ENCODE results near the gene SLC28A3.

SLC28A3 gene

GRCh38 chr9:84254972-84255371, 85.6 kb downstream of the SLC28A3 start:
- TF ChIP-seq CTCF (IDR thresholded peaks at IDR 0.05), result no peak
- Mint-ChIP-seq H3K4me1 (no peaks in the 10 kb centered on the region), H3K27me3 (ENCODE audit: low read depth, poor library complexity) (peaks cover 8% of the 10 kb centered on the region), H3K27ac (no peak overlapping the region), H3K4me3 (no peak overlapping the region), H3K9me3 (no peaks in the 10 kb centered on the region), H3K36me3 (ENCODE audit: low read depth) (no peaks in the 10 kb centered on the region)
- no peak for DNase-seq

- DNase-seq, result no peak
- H3K4me1 Mint-ChIP-seq, result no peaks in the 10 kb centered on the region
- no peak overlapping the region for H3K4me3 Mint-ChIP-seq
- no peak overlapping the region for H3K27ac Mint-ChIP-seq
- TF ChIP-seq CTCF (IDR thresholded peaks at IDR 0.05), result no peak
- peaks cover 11% of the 10 kb centered on the region for H3K9me3 Mint-ChIP-seq
- H3K27me3 Mint-ChIP-seq (ENCODE audit: low read depth, poor library complexity), result peaks cover 7% of the 10 kb centered on the region
- H3K36me3 Mint-ChIP-seq (ENCODE audit: low read depth), result no peaks in the 10 kb centered on the region
Observed at GRCh38 chr9:84251921-84252320, 88.6 kb downstream of the SLC28A3 start.

- H3K36me3 Mint-ChIP-seq (ENCODE audit: low read depth), result peaks cover 15% of the 10 kb centered on the region
- no peak overlapping the region for H3K4me3 Mint-ChIP-seq
- peaks cover 9% of the 10 kb centered on the region for H3K4me1 Mint-ChIP-seq
- TF ChIP-seq CTCF (IDR thresholded peaks at IDR 0.05), result no peak
- H3K27me3 Mint-ChIP-seq (ENCODE audit: low read depth, poor library complexity), result peaks cover 15% of the 10 kb centered on the region
- H3K9me3 Mint-ChIP-seq, result peaks cover 31% of the 10 kb centered on the region
- H3K27ac Mint-ChIP-seq, result no peak overlapping the region
- no peak for DNase-seq
Observed at GRCh38 chr9:84241817-84242373, 98.7 kb downstream of the SLC28A3 start.

- DNase-seq, result no peak
- Mint-ChIP-seq H3K27me3 (ENCODE audit: low read depth, poor library complexity) (peaks cover 11% of the 10 kb centered on the region), H3K4me1 (peaks cover 13% of the 10 kb centered on the region), H3K27ac (no peak overlapping the region), H3K9me3 (peaks cover 37% of the 10 kb centered on the region), H3K4me3 (no peak overlapping the region), H3K36me3 (ENCODE audit: low read depth) (peaks cover 19% of the 10 kb centered on the region)
- no peak for TF ChIP-seq CTCF (IDR thresholded peaks at IDR 0.05)
Observed at GRCh38 chr9:84239343-84239742, 101.2 kb downstream of the SLC28A3 start.

- no peak for TF ChIP-seq CTCF (IDR thresholded peaks at IDR 0.05)
- H3K27ac Mint-ChIP-seq, result no peak overlapping the region
- peaks cover 19% of the 10 kb centered on the region for H3K36me3 Mint-ChIP-seq (ENCODE audit: low read depth)
- no peak for DNase-seq
- no peak overlapping the region for H3K4me3 Mint-ChIP-seq
- peaks cover 13% of the 10 kb centered on the region for H3K4me1 Mint-ChIP-seq
- peaks cover 11% of the 10 kb centered on the region for H3K27me3 Mint-ChIP-seq (ENCODE audit: low read depth, poor library complexity)
- peaks cover 37% of the 10 kb centered on the region for H3K9me3 Mint-ChIP-seq
Observed at GRCh38 chr9:84238652-84239051, 101.9 kb downstream of the SLC28A3 start.

GRCh38 chr9:84235511-84235910, 105.0 kb downstream of the SLC28A3 start:
- TF ChIP-seq CTCF (IDR thresholded peaks at IDR 0.05), result no peak
- no peak overlapping the region for H3K4me3 Mint-ChIP-seq
- peaks cover 14% of the 10 kb centered on the region for H3K27me3 Mint-ChIP-seq (ENCODE audit: low read depth, poor library complexity)
- H3K27ac Mint-ChIP-seq, result no peak overlapping the region
- H3K9me3 Mint-ChIP-seq, result peaks cover 37% of the 10 kb centered on the region
- H3K4me1 Mint-ChIP-seq, result peaks cover 19% of the 10 kb centered on the region
- H3K36me3 Mint-ChIP-seq (ENCODE audit: low read depth), result peaks cover 19% of the 10 kb centered on the region
- DNase-seq, result no peak
